Spleen (tissue), 7 donors: ENCODE measurements around the gene TEX44.

Experiments used
- CTCF ChIP-seq, 11 experiments: fragments of 200-600 bp in 7 of 11; fragments of 450-650 bp in 4 of 11; sonication (generic) in 4 of 11; IDR thresholded peaks in 8 of 11; conservative IDR thresholded peaks in 3 of 11; 1 replicate in 7 of 11; 2 replicates in 4 of 11; pipeline versions ENCODE4 v1.4.0 to v1.8.0; 2016 to 2021; ENCODE audit warnings: antibody characterized with exemption in 11 of 11, inconsistent platforms in 4 of 11, mild to moderate bottlenecking in 1 of 11
- POLR2A ChIP-seq, 3 donors: fragments of 450-650 bp; IDR thresholded peaks; one replicate each; pipeline ENCODE4 v1.5.1; 2017; ENCODE audit warnings: antibody characterized with exemption in 3 of 3, mild to moderate bottlenecking in 1 of 3
- donor health status: DM: no; HTN: no; CAD: no; lungs with moderate emphysema.
- donor health status: DM: no; HTN: no; CAD: no.
- donor health status: DM: no; HTN: no; CAD: no.

DNA sequence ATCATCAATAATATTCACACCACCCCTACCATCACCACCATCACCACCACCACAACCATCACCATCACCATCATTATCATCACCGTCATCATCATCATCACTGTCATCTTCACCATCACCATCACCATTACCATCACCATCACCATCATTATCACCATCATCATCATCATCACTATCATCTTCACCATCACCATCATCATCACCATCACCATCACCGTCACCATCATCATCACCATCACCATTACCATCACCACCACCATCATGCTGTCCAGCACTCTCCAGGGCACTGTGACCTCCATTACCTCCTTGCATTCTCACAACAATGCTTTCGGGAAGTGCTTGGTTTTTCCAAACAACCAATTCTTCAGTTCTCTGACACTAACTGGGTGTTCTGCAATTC is 13.1 kb upstream of the TEX44 start:
- no peak for TF ChIP-seq POLR2A (IDR thresholded peaks at IDR 0.05)
- TF ChIP-seq CTCF (IDR thresholded peaks at IDR 0.05 in 8 of 11, conservative IDR thresholded peaks at IDR 0.05 in 3 of 11), result no peak
